ENCODE data around the gene IFI44. TPM values are rescaled to one million over a fixed set of nuclear protein-coding genes. Genes with fewer than 3 reads are reported as not detected.
A peak's percentile ranks its signal among the peaks of the same experiment; 100 is the strongest.

IFI44 gene
- 10.7 TPM for total RNA-seq

DNA sequence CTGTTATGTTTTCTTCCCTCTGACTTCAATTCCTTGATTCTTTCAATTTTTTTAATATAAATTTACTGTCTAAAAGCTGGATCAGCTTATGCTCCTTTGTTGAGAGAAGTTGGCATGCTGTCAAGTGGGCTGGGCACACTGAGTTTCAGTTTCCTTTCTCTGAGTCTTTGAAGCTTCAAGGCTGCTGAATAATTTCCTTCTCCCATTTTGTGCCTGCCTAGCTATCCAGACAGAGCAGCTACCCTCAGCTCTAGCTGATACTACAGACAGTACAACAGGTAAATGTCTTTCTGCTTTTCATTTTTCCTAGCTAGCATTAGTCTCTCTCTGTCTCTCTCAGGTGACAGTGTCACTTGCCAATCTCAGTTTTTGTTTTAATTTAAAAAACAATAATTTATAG is at the start of gene IFI44:
TSS of gene IFI44 (plus strand) at position 204 of the 400 bp plus-strand sequence. CDS start 365 bp downstream, outside the sequence.
- peak; percentile 89 for ATAC-seq

DNA sequence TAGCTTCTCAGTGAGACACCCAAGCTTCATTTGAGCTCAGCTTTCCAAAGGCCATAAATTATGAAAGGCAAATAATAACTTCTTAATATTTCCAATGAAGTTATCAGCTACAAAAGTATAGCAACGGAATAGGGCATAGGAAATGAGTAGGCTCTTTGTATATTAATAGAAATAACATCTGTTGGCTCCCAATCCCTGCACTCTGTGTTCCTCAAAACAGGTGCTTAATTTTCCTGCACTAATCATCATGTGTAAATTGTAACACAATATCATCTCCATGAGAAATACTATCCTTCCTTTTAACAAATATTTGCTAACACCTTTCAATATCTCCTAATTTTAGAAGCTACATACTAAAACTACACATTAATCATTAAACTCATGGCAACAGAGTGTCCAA is 48.6 kb upstream of the IFI44 start:
- ATAC-seq = no peak

DNA sequence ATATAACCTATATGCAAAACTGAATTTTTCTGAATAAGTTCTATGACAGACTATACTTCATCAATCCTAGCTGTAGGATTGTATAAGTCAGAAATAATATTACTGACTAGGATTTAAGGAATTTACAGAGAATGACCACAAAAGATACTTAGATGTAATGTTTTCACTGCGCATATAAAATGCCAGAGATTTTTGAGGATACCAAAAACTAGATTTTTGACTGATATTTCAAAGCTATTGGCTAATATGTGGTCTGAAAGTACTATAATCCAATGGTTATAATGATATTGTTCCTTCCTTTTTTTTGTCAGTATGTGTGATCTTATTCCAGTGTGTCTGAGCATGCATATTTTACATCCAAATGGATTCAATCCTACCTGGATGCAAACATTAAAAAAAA is 46.4 kb upstream of the IFI44 start:
- no peak for ATAC-seq

GRCh38 chr1:78604643-78605042 is 45.0 kb upstream of the IFI44 start:
- ATAC-seq = no peak

GRCh38 chr1:78606274-78606673 is 43.4 kb upstream of the IFI44 start:
- no peak for ATAC-seq

- no peak for ATAC-seq
These were observed 42.2 kb upstream of the IFI44 start for GRCh38 chr1:78607334-78607927.

- ATAC-seq = no peak
These were observed 41.7 kb upstream of the IFI44 start for GRCh38 chr1:78607944-78608343.

DNA sequence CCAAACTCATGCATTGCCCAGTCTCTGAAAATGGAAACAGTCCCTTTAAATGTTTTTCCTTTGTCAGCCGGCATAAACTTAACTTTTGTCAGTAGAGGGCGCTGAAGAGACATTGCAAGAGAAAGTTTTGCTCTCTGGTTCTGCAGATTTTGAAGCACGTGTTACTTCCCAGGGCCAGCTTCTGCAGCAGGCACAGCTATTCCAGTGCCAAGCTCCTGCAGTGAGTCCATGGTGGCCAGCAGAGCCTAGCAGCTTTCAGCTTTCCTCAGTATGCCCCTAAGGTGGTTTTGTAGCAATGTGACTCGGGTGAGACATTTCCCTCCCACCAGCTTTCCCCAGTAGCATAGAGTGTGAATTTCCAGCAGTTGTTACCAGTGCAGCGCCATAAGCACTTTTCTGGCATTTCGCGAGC is 32.0 kb upstream of the IFI44 start:
- peak; percentile 73 for ATAC-seq

- ATAC-seq = no peak
These were observed 30.6 kb upstream of the IFI44 start for GRCh38 chr1:78619032-78619431.

GRCh38 chr1:78619446-78619802 is 30.2 kb upstream of the IFI44 start:
- no peak for ATAC-seq

GRCh38 chr1:78619803-78620579 is 29.6 kb upstream of the IFI44 start, which contains the start of gene IFI44L:
IFI44L (plus strand) TSS chr1:78620448; CDS start chr1:78627916, 7,468 bp downstream.
- ATAC-seq = no peak

- ATAC-seq = no peak
These were observed 29.0 kb upstream of the IFI44 start for GRCh38 chr1:78620666-78621065.

GRCh38 chr1:78622548-78622947 is 27.1 kb upstream of the IFI44 start:
- ATAC-seq = no peak

DNA sequence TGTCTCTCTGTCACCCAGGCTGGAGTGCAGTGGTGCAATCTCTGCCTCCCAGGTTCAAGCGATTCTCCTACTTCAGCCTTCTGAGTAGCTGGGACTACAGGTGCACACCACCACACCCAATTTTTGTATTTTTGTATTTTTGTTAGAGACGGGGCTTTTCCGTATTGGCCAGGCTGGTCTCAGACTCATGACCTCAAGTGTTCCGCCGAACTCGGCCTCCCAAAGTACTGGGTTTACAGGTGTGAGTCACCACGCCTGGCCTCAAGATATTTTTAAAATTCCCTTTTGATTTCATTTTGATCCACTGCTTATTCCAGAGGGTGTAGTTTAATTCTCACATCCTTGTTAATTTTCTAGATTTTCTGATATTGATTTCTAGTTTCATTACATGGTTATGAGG is 25.6 kb upstream of the IFI44 start:
- no peak for ATAC-seq

GRCh38 chr1:78627321-78627720 is 22.3 kb upstream of the IFI44 start:
- ATAC-seq = no peak

GRCh38 chr1:78630600-78630999 is 19.0 kb upstream of the IFI44 start:
- no peak for ATAC-seq

DNA sequence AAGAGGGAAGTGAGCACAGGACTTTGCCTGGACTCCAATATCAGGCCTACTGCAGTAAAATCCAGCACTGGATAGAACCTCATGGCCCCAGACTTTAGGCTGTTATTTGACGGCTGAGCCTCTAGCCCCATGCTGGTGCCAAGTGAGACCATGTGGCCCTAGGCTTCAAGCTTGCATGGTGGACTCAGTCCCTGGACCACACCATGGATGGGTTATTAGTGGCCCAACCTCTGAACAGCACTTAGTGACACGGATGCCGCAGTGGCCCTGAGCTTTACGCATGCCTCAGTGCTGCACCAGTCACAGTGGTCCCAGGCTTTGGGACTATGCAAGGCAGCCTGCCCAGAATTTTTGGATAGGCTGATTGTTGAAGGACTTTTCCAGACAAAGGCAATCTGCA is 16.4 kb upstream of the IFI44 start:
- ATAC-seq = no peak

GRCh38 chr1:78640462-78640861 is 9.2 kb upstream of the IFI44 start:
- no peak for ATAC-seq

DNA sequence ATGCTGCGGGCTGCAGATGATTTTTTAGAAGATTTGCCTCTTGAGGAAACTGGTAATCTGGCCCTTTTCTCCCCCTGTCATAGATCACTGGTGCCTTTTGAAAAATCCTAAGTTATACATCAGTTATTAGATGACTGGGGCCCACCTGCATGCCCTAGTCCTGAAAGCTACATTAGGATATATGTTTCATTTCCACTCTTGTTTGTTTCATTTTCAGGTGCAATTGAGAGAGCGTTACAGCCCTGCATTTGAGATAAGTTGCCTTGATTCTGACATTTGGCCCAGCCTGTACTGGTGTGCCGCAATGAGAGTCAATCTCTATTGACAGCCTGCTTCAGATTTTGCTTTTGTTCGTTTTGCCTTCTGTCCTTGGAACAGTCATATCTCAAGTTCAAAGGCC is 8.1 kb upstream of the IFI44 start:
- ATAC-seq = no peak

GRCh38 chr1:78645723-78646122 is 3.9 kb upstream of the IFI44 start:
- ATAC-seq = no peak

GRCh38 chr1:78647238-78647637 is 2.4 kb upstream of the IFI44 start:
- ATAC-seq = no peak

- no peak for ATAC-seq
These were observed 556 bp downstream of the IFI44 start for GRCh38 chr1:78650114-78650660.

DNA sequence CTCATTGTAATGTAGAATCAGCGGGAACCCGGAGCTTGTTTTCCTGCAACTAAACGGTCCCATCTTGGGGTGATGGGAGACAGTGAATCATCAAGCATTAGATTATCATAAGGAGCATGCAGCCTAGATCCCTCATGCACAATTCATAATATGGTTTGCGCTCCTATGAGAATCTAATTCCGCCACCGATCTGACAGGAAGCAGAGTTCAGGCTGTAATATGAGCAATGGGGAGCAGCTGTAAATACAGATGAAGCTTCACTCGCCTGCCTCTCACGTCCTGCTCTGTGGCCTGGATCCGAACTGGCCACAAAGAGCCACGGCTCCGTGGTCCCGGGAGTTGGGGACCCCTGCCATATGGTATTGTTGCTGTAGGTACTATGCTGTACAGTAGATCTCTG is 1.6 kb downstream of the IFI44 start:
- ATAC-seq = no peak

GRCh38 chr1:78652019-78652560 is 2.5 kb downstream of the IFI44 start:
- ATAC-seq = no peak

Measured in esophagus mucosa (tissue), 1 donor.